Nephron (organoid): ENCODE data around the gene SEPTIN11.
A peak's percentile ranks its signal among the peaks of the same experiment; 100 is the strongest.

Experiments used
- H3K27ac Mint-ChIP-seq, 3 experiments: 2 replicates each; pipeline ENCODE4 v1.8.0; 2020; ENCODE audit warnings: mixed read lengths in 3 of 3, mild to moderate bottlenecking in 2 of 3, moderate library complexity in 1 of 3
- H3K27me3 Mint-ChIP-seq: 2 replicates; pipeline ENCODE4 v1.8.0; 2021; ENCODE audit warnings: low read depth, mild to moderate bottlenecking, moderate library complexity, mixed read lengths
- H3K36me3 Mint-ChIP-seq: 2 replicates; pipeline ENCODE4 v1.8.0; 2020; ENCODE audit warnings: low read depth, mixed read lengths
- H3K4me1 Mint-ChIP-seq: 2 replicates; pipeline ENCODE4 v1.8.0; 2020; ENCODE audit warnings: mixed read lengths
- H3K4me3 Mint-ChIP-seq, 3 experiments: 2 replicates each; pipeline ENCODE4 v1.8.0; 2020; ENCODE audit warnings: mild to moderate bottlenecking in 3 of 3, mixed read lengths in 3 of 3, moderate library complexity in 2 of 3
- H3K9me3 Mint-ChIP-seq: 2 replicates; pipeline ENCODE4 v1.8.0; 2020; ENCODE audit warnings: mixed read lengths
- TF ChIP-seq, protein P1 (sequence below), 3 experiments: fragments of 200-600 bp; sonication (generic); IDR thresholded peaks; one replicate each; pipeline ENCODE4 v1.5.0; 2021; ENCODE audit warnings: antibody characterized with exemption in 3 of 3; ENCODE audit not compliant: unreplicated experiment in 3 of 3

SEPTIN11 gene

DNA sequence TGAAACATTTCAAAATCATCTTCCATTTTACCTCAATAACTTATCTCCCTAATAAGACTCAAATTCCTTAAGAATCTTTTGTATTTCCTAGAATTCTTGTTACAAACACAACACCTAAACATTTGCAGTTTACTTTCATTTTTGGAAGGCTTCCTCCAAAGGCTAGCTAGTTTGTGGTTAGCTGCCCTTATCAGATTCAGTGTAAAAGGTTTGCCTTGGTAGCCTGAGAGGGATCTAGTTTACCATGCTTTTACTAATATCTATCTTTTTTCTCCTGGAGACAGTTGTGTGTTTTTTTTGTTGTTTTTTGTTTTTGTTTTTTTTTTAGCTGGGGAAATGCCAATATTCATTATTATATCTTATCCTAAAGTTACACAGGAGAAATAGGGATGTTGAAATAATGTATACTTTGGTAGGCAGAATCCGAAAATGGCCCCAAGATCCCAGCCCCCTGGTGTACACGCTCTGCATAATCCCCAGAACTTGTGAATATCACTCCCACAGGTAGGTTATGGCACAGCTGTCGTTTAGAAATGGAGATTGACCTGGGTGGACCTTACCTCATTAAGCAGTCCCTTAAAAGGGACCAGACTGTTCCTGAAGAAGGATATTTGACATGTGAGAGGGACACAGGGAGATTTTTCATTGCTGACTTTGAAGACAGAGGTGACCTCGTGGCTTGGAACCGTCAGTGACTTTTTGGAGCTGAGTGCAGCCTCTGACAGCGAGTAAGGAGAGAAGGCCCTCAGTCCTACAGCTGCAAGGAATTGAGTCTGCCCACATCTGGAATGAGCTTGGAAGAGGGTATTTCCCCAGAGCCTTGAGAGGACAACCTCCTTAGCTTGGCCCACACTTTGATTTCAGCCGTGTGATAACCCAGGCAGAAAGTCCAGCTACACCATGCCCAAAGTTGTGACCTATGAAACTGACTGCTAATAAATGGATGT is 33.4 kb downstream of the SEPTIN11 start:
- no peaks in the 10 kb centered on the region for H3K27me3 Mint-ChIP-seq

DNA sequence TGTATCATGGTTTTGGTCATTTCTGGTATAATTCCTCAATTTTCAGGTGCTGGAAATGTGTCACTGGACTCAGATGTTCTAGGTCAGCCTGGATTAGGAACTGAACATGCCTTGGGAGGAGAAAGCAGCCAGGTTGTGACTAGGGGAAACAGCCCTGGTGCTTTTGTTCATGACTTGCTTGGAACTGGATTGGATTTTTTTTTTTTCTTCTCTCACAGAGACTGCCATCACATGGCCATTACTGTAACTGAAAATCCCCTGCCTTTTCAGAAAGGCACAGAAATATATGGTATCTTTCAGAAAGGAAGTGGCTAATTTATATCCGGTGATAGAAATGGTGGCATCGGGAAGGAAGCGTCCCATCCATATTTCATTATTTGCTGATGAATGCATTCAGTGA is 34.6 kb downstream of the SEPTIN11 start:
- Mint-ChIP-seq H3K36me3 (peaks cover 18% of the 10 kb centered on the region), H3K9me3 (no peaks in the 10 kb centered on the region), H3K27ac (peak overlapping the region; percentile 87 to 92 (median 92)), H3K27me3 (no peaks in the 10 kb centered on the region), H3K4me1 (peaks cover 95% of the 10 kb centered on the region), H3K4me3 (peak overlapping the region; percentile 23 to 45 (median 29))
- TF ChIP-seq, protein P1, sequence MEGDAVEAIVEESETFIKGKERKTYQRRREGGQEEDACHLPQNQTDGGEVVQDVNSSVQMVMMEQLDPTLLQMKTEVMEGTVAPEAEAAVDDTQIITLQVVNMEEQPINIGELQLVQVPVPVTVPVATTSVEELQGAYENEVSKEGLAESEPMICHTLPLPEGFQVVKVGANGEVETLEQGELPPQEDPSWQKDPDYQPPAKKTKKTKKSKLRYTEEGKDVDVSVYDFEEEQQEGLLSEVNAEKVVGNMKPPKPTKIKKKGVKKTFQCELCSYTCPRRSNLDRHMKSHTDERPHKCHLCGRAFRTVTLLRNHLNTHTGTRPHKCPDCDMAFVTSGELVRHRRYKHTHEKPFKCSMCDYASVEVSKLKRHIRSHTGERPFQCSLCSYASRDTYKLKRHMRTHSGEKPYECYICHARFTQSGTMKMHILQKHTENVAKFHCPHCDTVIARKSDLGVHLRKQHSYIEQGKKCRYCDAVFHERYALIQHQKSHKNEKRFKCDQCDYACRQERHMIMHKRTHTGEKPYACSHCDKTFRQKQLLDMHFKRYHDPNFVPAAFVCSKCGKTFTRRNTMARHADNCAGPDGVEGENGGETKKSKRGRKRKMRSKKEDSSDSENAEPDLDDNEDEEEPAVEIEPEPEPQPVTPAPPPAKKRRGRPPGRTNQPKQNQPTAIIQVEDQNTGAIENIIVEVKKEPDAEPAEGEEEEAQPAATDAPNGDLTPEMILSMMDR (IDR thresholded peaks at IDR 0.05; ENCODE audit: unreplicated experiment in 3 of 3), result peak; percentile 38 to 46 (median 40)

More for the DNA sequence above, 33.4 kb downstream of the SEPTIN11 start:
- Mint-ChIP-seq H3K4me3 (peak overlapping the region in 2 of 3 experiments; percentile 13 to 29), H3K9me3 (no peaks in the 10 kb centered on the region), H3K27ac (peak overlapping the region; percentile 80 to 87 (median 86)), H3K36me3 (peaks cover 17% of the 10 kb centered on the region), H3K4me1 (peaks cover 97% of the 10 kb centered on the region)
- TF ChIP-seq, protein P1 (IDR thresholded peaks at IDR 0.05; ENCODE audit: unreplicated experiment in 3 of 3), result peak; percentile 23 to 28 (median 25)

DNA sequence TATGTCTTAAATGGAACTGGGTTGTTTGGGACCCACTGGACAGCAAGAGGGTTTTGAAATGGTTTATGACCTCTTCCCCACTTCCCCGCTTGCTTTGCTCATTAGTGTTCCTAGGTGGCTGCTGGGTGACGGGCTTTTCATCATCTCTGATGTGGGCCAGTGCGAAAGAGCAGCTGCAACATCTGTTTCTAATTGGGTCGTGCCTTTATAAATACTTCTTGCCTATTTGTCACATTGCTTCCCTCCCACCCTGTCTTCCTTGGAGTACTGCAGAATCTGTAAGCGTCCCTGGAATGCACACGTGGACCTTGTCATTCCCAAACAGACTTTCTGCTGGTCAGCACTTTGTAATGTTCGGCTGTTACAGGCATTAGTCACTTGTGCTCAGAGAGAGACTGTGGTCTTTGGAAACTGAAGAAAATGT is 35.2 kb downstream of the SEPTIN11 start:
- Mint-ChIP-seq H3K27ac (peak overlapping the region; percentile 87 to 92 (median 92)), H3K27me3 (no peaks in the 10 kb centered on the region), H3K9me3 (peaks cover 2% of the 10 kb centered on the region), H3K36me3 (peaks cover 19% of the 10 kb centered on the region), H3K4me3 (peak overlapping the region; percentile 23 to 45 (median 29)), H3K4me1 (peaks cover 89% of the 10 kb centered on the region)
- TF ChIP-seq, protein P1 (IDR thresholded peaks at IDR 0.05; ENCODE audit: unreplicated experiment in 3 of 3), result no peak

DNA sequence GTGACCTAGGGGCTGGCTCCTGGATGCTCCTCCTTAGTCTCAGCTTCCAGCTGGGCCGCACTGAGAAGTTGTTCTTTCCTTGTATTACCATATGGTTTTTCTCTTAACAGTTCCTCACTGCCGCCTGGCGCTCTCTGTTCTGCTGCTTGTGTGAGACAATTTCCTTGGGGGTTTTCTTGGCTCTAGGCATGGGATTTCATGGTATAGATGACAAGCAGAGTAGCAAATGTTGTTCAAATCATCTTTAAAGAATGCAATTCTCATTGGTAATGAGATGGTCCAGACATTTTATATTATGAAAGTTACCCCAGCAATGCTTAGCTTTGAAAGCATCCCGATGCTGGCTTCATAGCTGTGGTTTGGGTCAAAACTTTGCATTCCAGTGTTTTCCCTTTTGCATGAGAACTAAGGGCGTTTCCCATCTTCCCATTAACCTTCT is 37.6 kb downstream of the SEPTIN11 start:
- Mint-ChIP-seq H3K4me1 (peaks cover 82% of the 10 kb centered on the region), H3K27ac (peak overlapping the region; percentile 92 to 96 (median 92)), H3K9me3 (peaks cover 2% of the 10 kb centered on the region), H3K36me3 (peaks cover 34% of the 10 kb centered on the region), H3K4me3 (peak overlapping the region; percentile 17 to 53 (median 26)), H3K27me3 (no peaks in the 10 kb centered on the region)
- TF ChIP-seq, protein P1 (IDR thresholded peaks at IDR 0.05; ENCODE audit: unreplicated experiment in 3 of 3), result no peak

DNA sequence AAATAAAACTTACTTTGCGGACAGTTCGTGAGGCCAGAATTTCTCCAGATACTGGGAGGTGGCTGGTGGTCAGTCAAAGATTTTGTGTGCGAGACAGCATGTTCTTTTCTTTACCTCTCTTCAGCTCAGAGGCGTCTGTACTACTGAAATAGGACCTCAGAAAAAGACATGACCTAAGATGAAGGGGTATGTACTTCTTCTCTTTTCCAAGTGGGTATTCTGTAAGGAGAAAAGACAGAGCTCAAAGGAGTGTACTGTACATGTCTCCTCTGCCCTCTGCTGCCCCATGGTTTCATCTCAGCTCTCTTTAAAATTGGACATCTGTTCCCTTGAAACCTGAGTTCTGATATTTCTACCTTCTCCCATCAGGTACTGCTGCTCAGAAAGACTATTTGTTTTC is 38.1 kb downstream of the SEPTIN11 start:
- no peaks in the 10 kb centered on the region for H3K27me3 Mint-ChIP-seq
- H3K4me3 Mint-ChIP-seq, result peak overlapping the region; percentile 17 to 53 (median 26)

More for the DNA sequence above, 38.1 kb downstream of the SEPTIN11 start:
- peaks cover 81% of the 10 kb centered on the region for H3K4me1 Mint-ChIP-seq
- peaks cover 2% of the 10 kb centered on the region for H3K9me3 Mint-ChIP-seq
- TF ChIP-seq, protein P1 (IDR thresholded peaks at IDR 0.05; ENCODE audit: unreplicated experiment in 3 of 3), result no peak
- H3K27ac Mint-ChIP-seq, result peak overlapping the region; percentile 92 to 96 (median 92)
- peaks cover 36% of the 10 kb centered on the region for H3K36me3 Mint-ChIP-seq
